ENCODE data around the gene RAB40C.

The RAB40C gene

DNA sequence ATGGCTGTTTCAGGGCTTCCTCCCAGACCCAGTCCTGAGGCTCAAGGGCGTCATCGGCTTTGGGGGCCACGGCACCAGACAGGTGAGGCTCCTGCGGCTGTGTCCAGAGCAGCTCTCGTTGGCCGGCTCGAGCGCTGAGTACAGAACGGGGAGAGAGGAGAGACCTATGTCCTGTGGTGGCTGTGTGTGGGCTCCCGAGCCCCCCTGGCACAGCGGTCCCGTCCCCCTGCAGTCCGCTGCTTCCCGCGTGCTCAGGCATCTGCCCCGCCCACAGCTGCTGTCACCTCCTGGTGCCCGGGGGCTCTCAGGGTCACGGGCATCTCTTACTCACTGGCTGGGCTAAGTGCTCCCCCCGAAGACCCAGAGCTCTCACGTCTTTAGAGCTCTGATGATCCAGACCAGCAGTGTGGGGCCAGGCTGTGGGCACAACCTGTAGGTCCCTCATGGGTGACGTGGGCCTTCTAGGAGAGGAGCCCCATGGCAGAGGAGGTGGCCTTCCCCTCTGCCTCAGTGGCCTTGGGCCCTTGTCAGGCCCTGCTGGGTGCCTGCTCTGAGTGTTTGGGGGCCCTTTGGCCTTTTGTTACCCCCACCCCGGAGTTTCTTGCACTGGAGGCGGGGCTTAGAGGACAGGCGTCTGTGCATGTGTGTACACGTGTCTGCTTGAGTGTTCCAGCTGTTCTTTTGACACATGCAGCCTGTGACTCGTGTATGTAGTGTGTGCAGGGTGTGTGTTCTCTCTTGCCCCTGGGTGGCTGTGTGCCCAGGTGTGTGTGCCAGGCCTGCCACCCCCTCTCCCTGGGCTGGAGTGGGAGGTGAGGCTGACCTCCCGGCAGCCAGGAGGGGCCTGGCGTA, 62.8 kb downstream of the RAB40C start:
- DNase-seq (ENCODE audit: low read depth), result no peak
- no peak overlapping the region for H3K4me3 ChIP-seq (ENCODE audit: control insufficient read depth, low read depth, low read length)
- TF ChIP-seq, protein P1, sequence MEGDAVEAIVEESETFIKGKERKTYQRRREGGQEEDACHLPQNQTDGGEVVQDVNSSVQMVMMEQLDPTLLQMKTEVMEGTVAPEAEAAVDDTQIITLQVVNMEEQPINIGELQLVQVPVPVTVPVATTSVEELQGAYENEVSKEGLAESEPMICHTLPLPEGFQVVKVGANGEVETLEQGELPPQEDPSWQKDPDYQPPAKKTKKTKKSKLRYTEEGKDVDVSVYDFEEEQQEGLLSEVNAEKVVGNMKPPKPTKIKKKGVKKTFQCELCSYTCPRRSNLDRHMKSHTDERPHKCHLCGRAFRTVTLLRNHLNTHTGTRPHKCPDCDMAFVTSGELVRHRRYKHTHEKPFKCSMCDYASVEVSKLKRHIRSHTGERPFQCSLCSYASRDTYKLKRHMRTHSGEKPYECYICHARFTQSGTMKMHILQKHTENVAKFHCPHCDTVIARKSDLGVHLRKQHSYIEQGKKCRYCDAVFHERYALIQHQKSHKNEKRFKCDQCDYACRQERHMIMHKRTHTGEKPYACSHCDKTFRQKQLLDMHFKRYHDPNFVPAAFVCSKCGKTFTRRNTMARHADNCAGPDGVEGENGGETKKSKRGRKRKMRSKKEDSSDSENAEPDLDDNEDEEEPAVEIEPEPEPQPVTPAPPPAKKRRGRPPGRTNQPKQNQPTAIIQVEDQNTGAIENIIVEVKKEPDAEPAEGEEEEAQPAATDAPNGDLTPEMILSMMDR (IDR thresholded peaks at IDR 0.05; ENCODE audit: control insufficient read depth, insufficient read depth, low read depth, low read length, missing control alignments), result no peak

GRCh38 chr16:654034-654433, 64.2 kb downstream of the RAB40C start:
- no peak for DNase-seq (ENCODE audit: low read depth)
- TF ChIP-seq, protein P1 (IDR thresholded peaks at IDR 0.05; ENCODE audit: control insufficient read depth, insufficient read depth, low read depth, low read length, missing control alignments), result no peak
- H3K4me3 ChIP-seq (ENCODE audit: control insufficient read depth, low read depth, low read length), result no peak overlapping the region

DNA sequence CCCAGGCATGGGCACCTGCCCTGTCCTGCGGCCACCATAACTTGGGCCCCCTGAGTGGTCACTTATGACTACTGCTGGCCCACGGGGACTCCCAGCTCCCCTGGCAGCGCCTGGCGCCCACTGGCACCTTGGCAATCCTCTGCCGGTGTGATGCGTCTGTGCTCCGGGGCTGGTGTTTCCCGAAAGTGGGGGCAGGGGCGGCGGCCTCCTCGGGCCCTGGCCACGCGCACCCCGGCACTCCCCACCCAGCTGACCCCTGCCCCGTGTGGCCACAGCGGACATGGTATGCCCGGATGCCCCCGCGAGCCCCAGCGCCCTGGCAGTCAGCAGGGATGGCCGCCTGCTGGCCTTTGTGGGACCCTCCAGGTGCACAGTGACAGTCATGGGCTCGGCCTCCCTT, 67.6 kb downstream of the RAB40C start:
- TF ChIP-seq, protein P1 (IDR thresholded peaks at IDR 0.05; ENCODE audit: control insufficient read depth, insufficient read depth, low read depth, low read length, missing control alignments), result no peak
- no peak for DNase-seq (ENCODE audit: low read depth)

DNA sequence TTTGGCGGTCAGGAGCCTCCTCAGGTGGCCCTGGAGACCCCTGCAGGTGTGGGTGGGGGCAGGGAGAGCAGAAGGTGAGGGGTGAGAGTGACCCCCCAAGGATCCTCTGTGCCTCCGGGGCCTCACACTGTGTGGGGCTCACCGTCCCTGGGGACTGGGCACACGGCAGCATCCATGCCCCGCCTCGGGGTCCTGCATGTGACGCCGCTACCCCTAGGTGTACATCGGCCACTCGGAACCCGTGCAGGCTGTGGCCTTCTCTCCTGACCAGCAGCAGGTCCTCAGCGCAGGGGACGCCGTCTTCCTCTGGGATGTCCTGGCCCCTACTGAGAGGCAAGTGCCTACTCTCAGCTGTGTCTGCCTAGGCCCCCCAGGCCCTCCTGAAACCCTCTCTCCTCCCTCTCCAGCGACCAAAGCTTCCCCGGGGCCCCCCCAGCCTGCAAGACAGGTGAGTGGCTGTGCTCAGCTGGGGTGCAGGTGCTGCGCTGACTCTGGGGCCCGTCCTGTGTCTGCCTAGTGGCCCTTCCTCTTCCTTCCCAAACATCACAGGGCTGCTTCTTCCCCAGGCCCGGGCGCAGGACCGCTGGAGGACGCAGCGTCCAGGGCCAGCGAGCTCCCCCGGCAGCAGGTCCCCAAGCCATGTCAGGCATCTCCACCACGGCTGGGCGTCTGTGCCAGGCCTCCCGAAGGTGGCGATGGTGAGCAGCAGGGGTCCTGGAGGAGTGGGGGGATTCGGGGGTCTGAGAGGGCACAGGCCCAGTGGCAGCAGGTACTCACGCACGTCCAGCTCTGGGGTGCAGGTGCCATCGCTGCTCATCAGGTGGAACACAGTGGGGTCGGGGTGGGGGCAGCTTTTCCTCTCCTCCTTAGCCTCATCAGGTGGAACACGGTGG, 69.1 kb downstream of the RAB40C start:
- TF ChIP-seq, protein P1 (IDR thresholded peaks at IDR 0.05; ENCODE audit: control insufficient read depth, insufficient read depth, low read depth, low read length, missing control alignments), result no peak
- no peak for DNase-seq (ENCODE audit: low read depth)
- H3K4me3 ChIP-seq (ENCODE audit: control insufficient read depth, low read depth, low read length), result no peak overlapping the region

More for the DNA sequence above, 67.6 kb downstream of the RAB40C start:
- no peak overlapping the region for H3K4me3 ChIP-seq (ENCODE audit: control insufficient read depth, low read depth, low read length)

DNA sequence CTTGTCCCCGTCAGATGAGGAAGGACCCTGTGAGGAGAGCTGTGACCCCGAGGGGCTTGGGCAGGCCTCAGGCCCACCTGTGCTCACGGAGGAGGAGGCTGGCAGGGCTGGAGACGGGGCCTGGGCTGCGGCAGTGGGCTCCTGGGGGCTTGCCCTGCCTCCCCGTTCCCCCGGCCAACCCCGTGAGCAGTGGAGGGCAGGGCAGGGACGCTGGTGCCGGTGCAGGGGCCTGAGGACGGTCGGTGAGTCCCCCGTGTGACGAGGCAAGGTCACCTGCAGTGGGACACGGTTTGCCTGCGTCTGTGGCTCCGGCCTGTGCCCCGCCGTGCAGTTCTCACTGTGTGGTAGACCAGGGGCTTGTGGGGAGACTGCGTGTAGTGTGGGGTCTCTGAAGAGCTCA, 69.8 kb downstream of the RAB40C start:
- TF ChIP-seq, protein P1 (IDR thresholded peaks at IDR 0.05; ENCODE audit: control insufficient read depth, insufficient read depth, low read depth, low read length, missing control alignments), result no peak
- H3K4me3 ChIP-seq (ENCODE audit: control insufficient read depth, low read depth, low read length), result no peak overlapping the region
- no peak for DNase-seq (ENCODE audit: low read depth)

DNA sequence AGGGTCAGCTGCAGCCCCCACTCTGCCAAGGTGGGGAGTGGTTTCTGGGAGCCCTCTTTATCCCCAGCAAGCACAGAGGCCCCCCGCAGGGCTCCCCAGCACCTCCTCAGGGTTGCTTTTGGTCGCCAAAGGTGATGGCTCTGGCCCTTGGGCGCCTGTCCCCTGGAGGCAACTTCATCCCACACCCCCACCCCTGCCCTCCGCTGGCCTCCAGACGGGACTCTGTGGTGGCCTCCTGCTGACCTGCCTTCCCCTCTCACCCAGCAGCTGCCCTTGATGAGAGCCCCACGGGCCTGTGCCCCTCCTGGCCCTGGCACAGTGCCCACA, 70.2 kb downstream of the RAB40C start:
- no peak overlapping the region for H3K4me3 ChIP-seq (ENCODE audit: control insufficient read depth, low read depth, low read length)
- DNase-seq (ENCODE audit: low read depth), result no peak
- TF ChIP-seq, protein P1 (IDR thresholded peaks at IDR 0.05; ENCODE audit: control insufficient read depth, insufficient read depth, low read depth, low read length, missing control alignments), result no peak
